GM19328 (cell line): ENCODE data around the gene ZP1.
"Not testable (repeated sequence)": the region's sequence is repeated elsewhere in the genome, so short reads cannot be mapped to it uniquely, and the experiment has no call there.

Experiments used
- ATAC-seq: cut with Tn5 transposase; IDR thresholded peaks from one replicate; pipeline ENCODE4 v1.9.1; 2021; ENCODE audit warnings: mild to moderate bottlenecking, moderate library complexity; ENCODE audit not compliant: unreplicated experiment

Gene ZP1, protein sequence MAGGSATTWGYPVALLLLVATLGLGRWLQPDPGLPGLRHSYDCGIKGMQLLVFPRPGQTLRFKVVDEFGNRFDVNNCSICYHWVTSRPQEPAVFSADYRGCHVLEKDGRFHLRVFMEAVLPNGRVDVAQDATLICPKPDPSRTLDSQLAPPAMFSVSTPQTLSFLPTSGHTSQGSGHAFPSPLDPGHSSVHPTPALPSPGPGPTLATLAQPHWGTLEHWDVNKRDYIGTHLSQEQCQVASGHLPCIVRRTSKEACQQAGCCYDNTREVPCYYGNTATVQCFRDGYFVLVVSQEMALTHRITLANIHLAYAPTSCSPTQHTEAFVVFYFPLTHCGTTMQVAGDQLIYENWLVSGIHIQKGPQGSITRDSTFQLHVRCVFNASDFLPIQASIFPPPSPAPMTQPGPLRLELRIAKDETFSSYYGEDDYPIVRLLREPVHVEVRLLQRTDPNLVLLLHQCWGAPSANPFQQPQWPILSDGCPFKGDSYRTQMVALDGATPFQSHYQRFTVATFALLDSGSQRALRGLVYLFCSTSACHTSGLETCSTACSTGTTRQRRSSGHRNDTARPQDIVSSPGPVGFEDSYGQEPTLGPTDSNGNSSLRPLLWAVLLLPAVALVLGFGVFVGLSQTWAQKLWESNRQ

GRCh38 chr11:60866911-60867870 is at the start of gene ZP1:
Gene ZP1, plus strand, starts transcription at chr11:60867542. Its CDS starts 20 bp downstream, at chr11:60867562.
- no peak for ATAC-seq

DNA sequence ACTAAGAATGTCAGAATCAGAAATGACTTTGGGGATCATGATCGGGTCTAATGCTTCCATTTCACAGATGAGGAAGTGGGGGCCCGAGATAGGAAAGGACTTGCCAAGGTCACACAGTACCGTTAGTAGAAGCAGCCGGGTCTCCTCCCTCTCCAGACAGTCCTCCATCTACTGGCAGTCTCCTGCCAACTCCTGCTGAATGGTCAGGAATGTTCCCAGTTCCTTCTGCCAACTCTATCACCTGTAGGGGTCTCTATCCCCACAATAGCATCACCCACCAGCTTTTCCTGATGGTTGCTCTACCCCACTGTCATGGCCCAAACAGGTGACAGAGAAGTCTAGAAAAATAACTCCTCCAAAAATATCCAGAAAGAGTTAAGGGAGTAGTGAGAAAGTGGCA is 49.3 kb upstream of the ZP1 start:
- no peak for ATAC-seq

GRCh38 chr11:60821827-60822599 is 45.3 kb upstream of the ZP1 start:
- no peak for ATAC-seq

DNA sequence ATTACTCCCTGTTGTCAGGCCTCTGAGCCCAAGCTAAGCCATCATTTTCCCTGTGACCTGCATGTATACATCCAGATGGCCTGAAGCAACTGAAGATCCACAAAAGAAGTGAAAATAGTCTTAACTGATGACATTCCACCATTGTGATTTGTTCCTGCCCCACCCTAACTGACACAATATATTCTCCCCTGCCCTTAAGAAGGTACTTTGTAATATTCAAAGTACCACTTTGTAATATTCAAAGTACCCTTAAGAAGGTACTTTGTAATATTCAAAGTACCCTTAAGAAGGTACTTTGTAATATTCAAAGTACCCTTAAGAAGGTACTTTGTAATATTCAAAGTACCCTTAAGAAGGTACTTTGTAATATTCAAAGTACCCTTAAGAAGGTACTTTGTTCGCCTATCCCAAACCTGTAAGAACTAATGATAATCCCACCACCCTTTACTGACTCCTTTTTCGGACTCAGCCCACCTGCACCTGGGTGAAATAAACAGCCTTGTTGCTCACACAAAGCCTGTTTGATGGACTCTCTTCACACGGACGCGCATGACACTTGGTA is 43.5 kb upstream of the ZP1 start:
- ATAC-seq, result not testable (repeated sequence)

- ATAC-seq, result no peak
Observed at GRCh38 chr11:60825118-60825517, 42.2 kb upstream of the ZP1 start.

- ATAC-seq, result no peak
Observed at GRCh38 chr11:60825790-60826189, 41.6 kb upstream of the ZP1 start.

DNA sequence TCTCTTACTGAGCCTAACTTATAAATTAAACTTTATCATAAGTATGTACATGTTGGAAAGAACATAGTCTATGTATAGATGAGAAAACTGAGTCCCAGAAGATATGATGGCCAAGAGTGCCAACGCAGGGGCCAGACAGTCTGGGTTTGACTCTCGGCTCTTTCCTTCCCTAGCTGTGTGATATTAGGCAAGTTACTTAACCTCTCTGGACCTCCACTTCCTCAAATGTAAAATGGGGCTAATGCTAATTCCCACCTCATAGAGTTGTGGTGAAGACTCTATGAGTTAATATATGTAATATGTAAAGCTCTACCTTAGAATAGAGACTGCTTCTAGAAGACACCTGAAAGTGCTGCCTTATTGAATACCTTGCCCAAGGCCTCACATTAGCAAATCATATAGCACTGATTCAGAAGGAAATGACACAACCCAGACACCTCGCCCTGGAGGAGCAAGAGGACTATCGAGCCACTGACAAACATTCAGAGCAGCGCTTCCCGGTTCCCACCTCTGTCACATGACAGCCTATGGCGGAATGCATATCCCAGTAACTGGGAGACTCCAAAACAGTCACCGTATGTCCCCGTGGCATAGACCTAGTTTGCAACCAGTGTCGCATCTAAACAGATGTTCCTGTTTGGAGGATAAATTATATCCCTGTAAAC is 36.7 kb upstream of the ZP1 start:
- no peak for ATAC-seq

- ATAC-seq, result no peak
Observed at GRCh38 chr11:60831143-60831500, 36.2 kb upstream of the ZP1 start.

DNA sequence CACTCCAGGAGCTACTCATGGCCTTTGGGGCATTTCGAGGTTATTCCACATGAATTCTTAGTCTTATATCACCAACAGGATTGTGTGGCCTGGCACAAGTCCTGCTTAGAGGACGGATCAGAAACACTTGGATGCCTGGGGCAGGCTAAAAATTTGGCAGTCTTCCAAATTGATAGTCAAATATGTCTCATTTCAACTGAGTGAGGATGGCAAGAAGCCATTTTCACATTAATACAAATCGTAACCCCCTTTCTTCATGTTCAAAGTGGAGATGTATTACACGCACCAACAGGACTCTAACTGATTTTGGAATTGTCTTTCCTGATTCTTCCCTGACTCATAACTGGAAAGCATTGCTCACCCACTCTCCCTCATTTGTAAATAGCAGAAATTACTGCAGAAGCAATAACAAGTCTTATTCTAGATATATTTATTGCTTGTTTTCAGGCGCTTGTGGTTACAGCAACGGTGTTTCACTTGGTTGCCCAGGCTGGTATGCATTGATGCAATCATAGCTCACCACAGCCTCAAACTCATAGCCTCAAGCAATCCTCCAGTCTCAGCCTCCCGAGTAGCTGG is 35.8 kb upstream of the ZP1 start:
- ATAC-seq, result no peak

DNA sequence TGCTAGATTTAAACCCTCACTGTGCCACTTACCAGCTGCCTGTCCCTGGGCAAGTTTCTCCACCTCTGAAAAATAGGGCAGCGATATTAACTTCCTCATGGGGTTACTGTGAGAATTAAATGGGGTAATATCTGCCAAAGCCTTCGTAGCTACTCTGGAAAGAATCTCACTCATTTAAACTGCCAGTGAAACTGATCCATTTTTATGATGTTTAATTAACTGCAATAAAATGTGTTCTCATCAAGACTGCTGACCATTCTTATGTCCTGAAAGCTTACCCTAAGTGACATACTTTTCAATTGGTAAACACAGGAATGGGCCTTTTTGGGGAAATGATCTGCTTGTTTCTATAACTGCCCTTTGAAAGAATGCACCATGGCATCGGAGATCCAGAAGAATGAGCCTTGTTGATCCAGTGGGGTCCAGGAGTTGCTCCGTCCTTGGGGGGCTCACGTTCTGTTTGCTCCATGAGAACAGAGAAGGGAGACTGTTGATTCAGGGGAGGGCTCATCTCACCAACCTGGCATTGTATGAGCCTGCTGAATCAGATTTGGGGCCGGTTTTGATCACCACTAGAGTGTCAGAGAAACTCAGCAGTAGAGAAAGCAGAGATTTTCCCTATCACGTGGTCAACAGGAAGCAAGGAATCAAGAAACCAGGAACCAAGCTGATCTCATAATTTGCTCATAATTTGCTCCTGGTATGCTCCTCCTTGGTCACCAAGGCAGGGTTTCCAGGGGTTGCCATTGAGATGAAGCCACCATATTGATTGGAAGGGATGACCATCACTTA is 32.4 kb upstream of the ZP1 start:
- no peak for ATAC-seq

DNA sequence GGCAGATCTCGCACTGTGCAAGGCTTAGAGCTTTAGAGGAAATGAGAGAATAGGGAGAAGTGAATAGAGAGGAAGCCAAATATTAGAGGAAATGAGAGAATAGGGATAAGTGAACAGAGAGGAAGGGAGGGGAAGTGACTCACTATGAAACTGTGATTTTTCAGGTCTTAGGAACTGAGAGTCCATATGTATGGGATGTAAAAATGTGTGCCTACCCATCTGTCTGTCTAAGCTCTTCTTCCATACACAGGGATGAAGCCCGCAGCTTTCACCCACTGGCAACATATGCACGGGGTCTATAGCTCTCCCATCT is 31.9 kb upstream of the ZP1 start:
- no peak for ATAC-seq

DNA sequence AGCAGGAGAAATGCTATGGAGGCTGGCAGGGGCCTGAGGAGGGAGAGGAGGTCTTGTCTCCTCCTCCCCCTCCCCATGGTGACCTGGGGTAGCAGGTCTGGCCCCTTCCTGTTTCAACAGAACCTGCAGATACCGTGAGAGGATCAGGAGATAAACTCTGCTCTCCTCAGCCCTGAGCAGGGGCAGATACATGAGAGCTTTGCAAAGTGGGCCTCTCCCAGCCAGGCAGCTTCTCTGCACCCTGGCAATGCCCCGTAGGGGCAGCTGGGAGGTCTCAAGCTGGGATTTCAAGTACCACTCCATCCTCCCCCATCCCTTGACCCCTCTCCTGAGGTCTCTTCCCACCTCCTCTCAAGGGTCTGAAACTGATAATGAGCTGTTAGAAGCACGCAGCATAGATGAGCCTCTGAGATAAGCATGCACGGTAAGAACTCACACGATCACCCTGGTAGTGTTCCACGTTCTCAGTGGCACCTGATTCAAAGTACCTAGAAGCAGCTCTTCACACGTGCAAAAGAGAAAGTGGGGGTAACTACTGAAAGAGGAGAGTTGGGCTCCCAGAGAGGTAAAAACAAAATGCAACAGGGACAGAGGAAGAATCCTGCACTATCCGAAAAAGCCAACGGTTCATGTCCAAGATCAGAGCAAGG is 30.4 kb upstream of the ZP1 start:
- no peak for ATAC-seq

GRCh38 chr11:60838132-60838531 is 29.2 kb upstream of the ZP1 start:
- ATAC-seq, result no peak

GRCh38 chr11:60840470-60841430 is 26.6 kb upstream of the ZP1 start:
- no peak for ATAC-seq

- ATAC-seq, result peak; percentile 86
Observed at GRCh38 chr11:60841797-60842667, 25.3 kb upstream of the ZP1 start, which contains the start of gene CCDC86. Gene CCDC86, plus strand, starts transcription at chr11:60842113. Its CDS starts 12 bp downstream, at chr11:60842125.
